H1 (cell line): ENCODE measurements around the gene TENT5A. TPM values are rescaled to one million over a fixed set of nuclear protein-coding genes. Genes with fewer than 3 reads are reported as not detected.

ENCODE experiments used
- CTCF ChIA-PET: fragments of 300-600 bp; sonication (Branson Sonifier 250); formaldehyde crosslinking; loops from one replicate; lab custom pipeline; 2021; ENCODE audit not compliant: partially characterized antibody; lab: Charles Lee
- POLR2A ChIA-PET: fragments of 300-600 bp; sonication (Branson Sonifier 250); formaldehyde crosslinking; loops from one replicate; lab custom pipeline; 2021; ENCODE audit warnings: inconsistent platforms; ENCODE audit not compliant: partially characterized antibody; lab: Charles Lee
- DNase-seq, 2 experiments: peaks; one replicate each; pipeline versions ENCODE4 v3.0.0 to v3.0.0-alpha.2; 2010 to 2022; ENCODE audit warnings: low spot score in 2 of 2, low read depth in 1 of 2, mixed read lengths in 1 of 2
- FAIRE-seq: peaks from 2 replicates; lab custom pipeline; 2011; peaks lifted over from hg19 to GRCh38; lab: Jason Lieb, UNC
- H2AFZ ChIP-seq: 2 replicates; pipeline ENCODE4 v1.8.1; 2012; ENCODE audit warnings: low read length, inconsistent platforms
- H2AK5ac ChIP-seq: 2 replicates; pipeline ENCODE4 v1.6.1; 2013; ENCODE audit warnings: low read depth, low read length
- H2BK120ac ChIP-seq: replicated peaks from 2 replicates; pipeline ENCODE3; 2013; ENCODE audit warnings: low read depth, low read length, inconsistent platforms
- H2BK12ac ChIP-seq: 2 replicates; pipeline ENCODE4 v1.6.1; 2013; ENCODE audit warnings: low read depth, low read length
- H2BK15ac ChIP-seq: 2 replicates; pipeline ENCODE4 v1.6.1; 2013; ENCODE audit warnings: low read length
- H2BK20ac ChIP-seq: 2 replicates; pipeline ENCODE4 v1.6.1; 2013; ENCODE audit warnings: low read length
- H2BK5ac ChIP-seq: 2 replicates; pipeline ENCODE4 v1.6.1; 2013; ENCODE audit warnings: low read depth, low read length
- H3K14ac ChIP-seq: 2 replicates; pipeline ENCODE4 v1.6.1; 2013; ENCODE audit warnings: inconsistent platforms; ENCODE audit not compliant: insufficient read length
- H3K18ac ChIP-seq: 2 replicates; pipeline ENCODE4 v1.6.1; 2013; ENCODE audit warnings: low read length; ENCODE audit errors: extremely low read depth
- H3K23ac ChIP-seq: 2 replicates; pipeline ENCODE4 v1.6.1; 2013; ENCODE audit warnings: inconsistent platforms; ENCODE audit not compliant: insufficient read length
- H3K23me2 ChIP-seq: 2 replicates; pipeline ENCODE4 v1.6.1; 2013; ENCODE audit warnings: low read depth, low read length
- H3K27ac ChIP-seq: 2 replicates; pipeline ENCODE4 v1.6.1; 2011; ENCODE audit warnings: low read depth, low read length, inconsistent platforms
- H3K27me3 ChIP-seq, 4 experiments: replicated peaks in 1 of 4; 1 replicate in 1 of 4; 2 replicates in 3 of 4; pipeline versions ENCODE4 v1.6.1 to v1.8.1; 2011 to 2013; ENCODE audit warnings: low read length in 3 of 4, mild to moderate bottlenecking in 3 of 4, inconsistent platforms in 2 of 4, mixed read lengths in 2 of 4, moderate library complexity in 1 of 4; ENCODE audit not compliant: control insufficient read depth in 3 of 4, insufficient read depth in 3 of 4; ENCODE audit errors: extremely low read depth in 1 of 4
- H3K36me3 ChIP-seq, 4 experiments: 2 replicates each; pipeline versions ENCODE4 v1.6.1 to v1.8.1; 2011 to 2013; ENCODE audit warnings: mild to moderate bottlenecking in 4 of 4, low read length in 3 of 4, moderate library complexity in 2 of 4, control low read depth in 1 of 4, inconsistent platforms in 1 of 4; ENCODE audit not compliant: insufficient read depth in 4 of 4, control insufficient read depth in 2 of 4
- H3K4ac ChIP-seq: replicated peaks from 2 replicates; pipeline ENCODE3; 2013; ENCODE audit warnings: low read length, low read depth, mixed read lengths, inconsistent platforms; ENCODE audit not compliant: insufficient read length
- H3K4me1 ChIP-seq, 4 experiments: replicated peaks in 1 of 4; 1 replicate in 1 of 4; 2 replicates in 3 of 4; pipeline versions ENCODE4 v1.6.1 to v1.8.1; 2011 to 2013; ENCODE audit warnings: low read length in 3 of 4, inconsistent platforms in 2 of 4, mixed read lengths in 1 of 4; ENCODE audit not compliant: insufficient read depth in 4 of 4, control insufficient read depth in 3 of 4
- H3K4me2 ChIP-seq, 2 experiments: 2 replicates each; pipeline versions ENCODE4 v1.6.1 to v1.8.1; 2011 to 2013; ENCODE audit warnings: low read depth in 2 of 2, low read length in 2 of 2, control low read depth in 1 of 2, inconsistent platforms in 1 of 2, mild to moderate bottlenecking in 1 of 2; ENCODE audit not compliant: insufficient read depth in 1 of 2
- H3K4me3 ChIP-seq, 4 experiments: fragments of 200-600, 300-600 bp in 1 of 4; sonication (generic), shearing (Covaris generic), sonication (Bioruptor Twin) in 1 of 4; 2 replicates each; pipeline versions ENCODE4 v1.5.1 to v1.8.1; 2011 to 2016; ENCODE audit warnings: low read length in 4 of 4, low read depth in 3 of 4, control low read depth in 2 of 4, inconsistent platforms in 2 of 4, mild to moderate bottlenecking in 2 of 4, mixed read lengths in 1 of 4, moderate library complexity in 1 of 4; ENCODE audit not compliant: insufficient read depth in 2 of 4; ENCODE audit errors: extremely low read depth in 1 of 4
- H3K56ac ChIP-seq: replicated peaks from 2 replicates; pipeline ENCODE3; 2013; ENCODE audit warnings: low read depth, mild to moderate bottlenecking, mixed read lengths, low read length, inconsistent platforms; ENCODE audit not compliant: insufficient read length
- H3K79me1 ChIP-seq: 2 replicates; pipeline ENCODE4 v1.6.1; 2013; ENCODE audit warnings: low read depth, low read length, control low read depth
- H3K79me2 ChIP-seq, 2 experiments: 2 replicates each; pipeline versions ENCODE4 v1.6.1 to v1.8.1; 2012 to 2013; ENCODE audit warnings: low read length in 2 of 2, mild to moderate bottlenecking in 2 of 2, inconsistent platforms in 1 of 2; ENCODE audit not compliant: insufficient read depth in 2 of 2, control insufficient read depth in 1 of 2
- H3K9ac ChIP-seq, 4 experiments: replicated peaks in 1 of 4; 1 replicate in 1 of 4; 2 replicates in 3 of 4; pipeline versions ENCODE4 v1.6.1 to v1.8.1; 2011 to 2013; ENCODE audit warnings: low read depth in 3 of 4, low read length in 3 of 4, control low read depth in 2 of 4, mild to moderate bottlenecking in 2 of 4, moderate library complexity in 2 of 4, inconsistent platforms in 1 of 4; ENCODE audit errors: extremely low read depth in 1 of 4
- H3K9me3 ChIP-seq, 2 experiments: 2 replicates each; pipeline versions ENCODE4 v1.6.1 to v1.8.1; 2012 to 2013; ENCODE audit warnings: mild to moderate bottlenecking in 2 of 2, moderate library complexity in 2 of 2, control low read depth in 1 of 2, inconsistent platforms in 1 of 2, low read depth in 1 of 2, low read length in 1 of 2, mixed read lengths in 1 of 2; ENCODE audit not compliant: insufficient read depth in 2 of 2
- H4K20me1 ChIP-seq, 2 experiments: replicated peaks in 1 of 2; 2 replicates each; pipeline versions ENCODE3 to v1.8.1; 2011 to 2013; ENCODE audit warnings: inconsistent platforms in 2 of 2, low read length in 2 of 2, mild to moderate bottlenecking in 1 of 2; ENCODE audit not compliant: insufficient read depth in 2 of 2, control insufficient read depth in 1 of 2
- H4K5ac ChIP-seq: 2 replicates; pipeline ENCODE4 v1.6.1; 2013; ENCODE audit warnings: low read length, low read depth, mixed read lengths, inconsistent platforms; ENCODE audit not compliant: insufficient read length
- H4K8ac ChIP-seq: 2 replicates; pipeline ENCODE4 v1.8.0; 2013; ENCODE audit warnings: mild to moderate bottlenecking, moderate library complexity, low read length, inconsistent platforms; ENCODE audit not compliant: insufficient read depth; ENCODE audit errors: extremely low read depth
- H4K91ac ChIP-seq: replicated peaks from 2 replicates; pipeline ENCODE3; 2013; ENCODE audit warnings: low read length, mixed read lengths, inconsistent platforms; ENCODE audit not compliant: insufficient read length
- BRCA1 ChIP-seq: IDR thresholded peaks from 2 replicates; pipeline ENCODE4 v1.6.1; 2012; ENCODE audit warnings: low read depth, low read length, improper control_type of control experiment
- KDM5A ChIP-seq: fragments of 200-600 bp; IDR thresholded peaks from 2 replicates; pipeline ENCODE4 v1.7.1; 2012; ENCODE audit warnings: mild to moderate bottlenecking, low read length, inconsistent platforms, mixed read lengths
- RXRA ChIP-seq: IDR thresholded peaks from 2 replicates; pipeline ENCODE4 v1.6.1; 2011; ENCODE audit warnings: low read depth, mild to moderate bottlenecking, low read length, moderate library complexity; ENCODE audit not compliant: insufficient read depth
- WGBS, 2 experiments: shearing (Covaris generic) in 1 of 2; methylation state at CpG; one replicate each; pipeline versions ENCODE4 v1.1.6 to v1.1.7; 2013 to 2015; ENCODE audit warnings: low lambda C conversion rate in 2 of 2, mixed read lengths in 2 of 2, inconsistent platforms in 1 of 2, low coverage in 1 of 2, missing lambda C conversion rate in 1 of 2; ENCODE audit not compliant: insufficient replicate concordance in 2 of 2, insufficient coverage in 1 of 2, insufficient read length in 1 of 2; ENCODE audit errors: extremely low coverage in 1 of 2, missing lambda C conversion rate in 1 of 2; 5-methylcytosine and 5-hydroxymethylcytosine counted together
- polyA plus RNA-seq, 7 experiments: library from polyadenylated mRNA; depleted of rRNA in 3 of 7; stranded (reverse) in 5 of 7; unstranded in 2 of 7; fragments of >200 nt in 5 of 7; fragments of 200-250 nt in 2 of 7; gene quantifications; 1 replicate in 5 of 7; 2 replicates in 1 of 7; 4 replicates in 1 of 7; pipeline versions ENCODE4 v1.2.1 to v1.2.3, GENCODE V29; 2011 to 2013; ENCODE audit warnings: missing spikeins in 2 of 7, mixed read lengths in 2 of 7
- total RNA-seq: library from RNA; stranded (reverse); fragmentation: NEBNext Ultra II Directional; extraction: Animal tissue kit (Norgen Biotek cat#: 25700); gene quantifications from 2 replicates; pipeline ENCODE4 v1.2.1, GENCODE V29; 2021

The TENT5A gene
- total and polyA plus RNA-seq, 2 of the 8 experiments (the other 6 are each of a cell fraction or from before 2014, with no cell fraction given), result 0.91 to 2.9 TPM

- POLR2A ChIA-PET, result no interaction called here
- 94% methylated on average over 1 of the region's 1 CpG; no CpG with 5 or more reads in 1 of the 2 experiments for WGBS, 2 experiments
Observed at GRCh38 chr6:81713205-81713604, 39.3 kb downstream of the TENT5A start.

More at GRCh38 chr6:81713205-81713604, 39.3 kb downstream of the TENT5A start:
- Histone ChIP-seq H3K9me3 (no peaks in the 10 kb centered on the region), H2BK20ac (no peak overlapping the region), H3K4me1 (no peaks in the 10 kb centered on the region; a peak in 1 of 7 replicates), H3K27me3 (no peaks in the 10 kb centered on the region), H3K36me3 (no peaks in the 10 kb centered on the region), H2BK12ac (no peak overlapping the region), H4K20me1 (no peaks in the 10 kb centered on the region), H2AK5ac (no peak overlapping the region), H3K4me3 (no peak overlapping the region), H2BK15ac (no peak overlapping the region), H3K56ac (no peak overlapping the region), H3K27ac (no peak overlapping the region), H4K5ac (no peak overlapping the region), H3K14ac (no peak overlapping the region), H2BK5ac (no peak overlapping the region), H2BK120ac (no peak overlapping the region), H3K79me2 (no peaks in the 10 kb centered on the region), H3K18ac (no peak overlapping the region), H3K23ac (no peak overlapping the region), H4K8ac (no peak overlapping the region), H3K4me2 (no peak overlapping the region), H3K23me2 (no peaks in the 10 kb centered on the region), H4K91ac (no peak overlapping the region), H3K9ac (no peak overlapping the region), H3K79me1 (no peaks in the 10 kb centered on the region), H3K4ac (no peak overlapping the region), H2AFZ (no peak overlapping the region)
- DNase-seq (no peak), FAIRE-seq (no peak)
- CTCF ChIA-PET, result no interaction called here
- no peak for TF ChIP-seq BRCA1
- TF ChIP-seq RXRA, result no peak
- no peak for TF ChIP-seq KDM5A
